Measurements from ENCODE around the gene RPS3.

The RPS3 gene

DNA sequence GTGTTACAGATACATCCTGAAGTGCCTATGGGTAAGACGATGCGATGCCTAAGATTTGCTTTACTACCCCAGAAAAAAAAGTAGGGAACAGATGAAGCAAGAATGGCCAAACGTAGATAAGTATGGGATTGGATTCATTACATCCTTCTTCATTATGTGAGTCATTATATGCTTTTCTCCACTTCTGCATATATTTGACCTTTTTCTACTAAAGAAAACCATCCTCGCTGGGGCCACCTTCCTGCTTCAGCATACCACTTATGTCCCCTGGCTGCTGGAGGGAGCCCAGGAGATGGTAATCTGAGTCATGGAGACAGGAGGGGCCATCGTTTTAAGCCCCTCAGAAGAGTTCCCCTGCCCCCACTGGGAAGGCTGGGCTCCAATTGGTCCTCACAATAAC is 48.1 kb downstream of the RPS3 start:
- no peaks in the 10 kb centered on the region for H3K4me1 ChIP-seq (ENCODE audit: control insufficient read depth, insufficient read depth, low read length)
- H3K4me3 ChIP-seq (ENCODE audit: low read depth, low read length), result no peak overlapping the region
- ChIA-PET CTCF (interaction anchor here (7.5 kb wide), 1 partner anchor 84 kb away, joined by 264 read pairs; no protein-coding TSS in a partner anchor), POLR2A (no interaction called here)
- H3K27ac ChIP-seq (ENCODE audit: extremely low read depth, low read depth, low read length), result no peak overlapping the region
- TF ChIP-seq ZNF561 (tag by site-specific recombination; IDR thresholded peaks at IDR 0.05; ENCODE audit: borderline replicate concordance) (no peak), ZNF133 (tag by site-specific recombination; IDR thresholded peaks at IDR 0.05) (peak; percentile 70)
- H3K36me3 ChIP-seq (ENCODE audit: control insufficient read depth in 2 of 2, insufficient read depth in 1 of 2, low read length in 2 of 2), result no peaks in the 10 kb centered on the region
- no peaks in the 10 kb centered on the region for H3K9me3 ChIP-seq (ENCODE audit: control insufficient read depth, insufficient read depth, low read depth, low read length)

DNA sequence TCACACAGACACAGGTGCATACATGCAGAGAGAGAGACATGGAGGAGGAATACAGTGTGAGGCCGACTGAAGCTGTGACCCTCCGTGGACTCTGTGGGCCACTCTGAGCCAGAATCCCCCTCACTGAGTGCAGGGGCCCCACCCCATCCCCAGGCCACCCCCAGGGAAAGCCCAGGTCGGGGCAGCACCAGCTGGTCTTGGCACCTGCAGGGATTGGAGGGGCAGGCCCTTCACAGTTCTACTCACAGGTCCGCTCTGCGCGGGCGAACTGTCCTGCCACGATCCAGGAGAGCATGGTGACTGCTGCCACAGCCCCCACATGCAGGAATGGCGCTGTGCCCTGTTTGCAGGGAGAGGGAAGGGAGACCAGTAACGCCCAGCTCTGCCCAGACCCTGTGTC is 50.0 kb downstream of the RPS3 start:
- ChIA-PET POLR2A (no interaction called here), CTCF (interaction anchor here (0.6 to 1.4 kb wide), 2 partner anchors 82 to 170 kb away, joined by 4 to 6 read pairs; no protein-coding TSS in a partner anchor)
- Histone ChIP-seq H3K36me3 (ENCODE audit: control insufficient read depth in 2 of 2, insufficient read depth in 1 of 2, low read length in 2 of 2) (no peaks in the 10 kb centered on the region), H3K27ac (ENCODE audit: extremely low read depth, low read depth, low read length) (no peak overlapping the region), H3K4me1 (ENCODE audit: control insufficient read depth, insufficient read depth, low read length) (no peaks in the 10 kb centered on the region), H3K4me3 (ENCODE audit: low read depth, low read length) (no peak overlapping the region), H3K9me3 (ENCODE audit: control insufficient read depth, insufficient read depth, low read depth, low read length) (no peaks in the 10 kb centered on the region)
- TF ChIP-seq ZNF146 (tag by site-specific recombination; IDR thresholded peaks at IDR 0.05) (no peak), MYNN (tag by site-specific recombination; IDR thresholded peaks at IDR 0.05; ENCODE audit: borderline replicate concordance) (no peak), ZNF501 (tag by site-specific recombination; IDR thresholded peaks at IDR 0.05) (no peak), ZNF558 (tag by site-specific recombination; IDR thresholded peaks at IDR 0.05) (no peak), ZNF660 (tag by site-specific recombination; IDR thresholded peaks at IDR 0.05) (no peak), ZFHX2 (tag by site-specific recombination; conservative IDR thresholded peaks at IDR 0.05) (no peak), ZNF140 (tag by site-specific recombination; IDR thresholded peaks at IDR 0.05) (no peak), ZNF148 (tag by site-specific recombination; IDR thresholded peaks at IDR 0.05; ENCODE audit: borderline replicate concordance) (no peak), ZNF555 (tag by site-specific recombination; conservative IDR thresholded peaks at IDR 0.05) (no peak), ZNF707 (tag by site-specific recombination; IDR thresholded peaks at IDR 0.05) (no peak), ZNF776 (tag by site-specific recombination; IDR thresholded peaks at IDR 0.05; ENCODE audit: borderline replicate concordance) (no peak), ZSCAN5A (tag by site-specific recombination; IDR thresholded peaks at IDR 0.05) (no peak), GLI2 (tag by site-specific recombination; IDR thresholded peaks at IDR 0.05; ENCODE audit: borderline replicate concordance, low read depth) (no peak), ZNF639 (tag by site-specific recombination; IDR thresholded peaks at IDR 0.05) (no peak), MEIS1 (CRISPR knock-in tag; IDR thresholded peaks at IDR 0.05; ENCODE audit: borderline replicate concordance) (no peak), ZNF623 (tag by site-specific recombination; IDR thresholded peaks at IDR 0.05) (no peak), ZNF701 (tag by site-specific recombination; IDR thresholded peaks at IDR 0.05) (no peak)
- TF ChIP-seq, protein P1, sequence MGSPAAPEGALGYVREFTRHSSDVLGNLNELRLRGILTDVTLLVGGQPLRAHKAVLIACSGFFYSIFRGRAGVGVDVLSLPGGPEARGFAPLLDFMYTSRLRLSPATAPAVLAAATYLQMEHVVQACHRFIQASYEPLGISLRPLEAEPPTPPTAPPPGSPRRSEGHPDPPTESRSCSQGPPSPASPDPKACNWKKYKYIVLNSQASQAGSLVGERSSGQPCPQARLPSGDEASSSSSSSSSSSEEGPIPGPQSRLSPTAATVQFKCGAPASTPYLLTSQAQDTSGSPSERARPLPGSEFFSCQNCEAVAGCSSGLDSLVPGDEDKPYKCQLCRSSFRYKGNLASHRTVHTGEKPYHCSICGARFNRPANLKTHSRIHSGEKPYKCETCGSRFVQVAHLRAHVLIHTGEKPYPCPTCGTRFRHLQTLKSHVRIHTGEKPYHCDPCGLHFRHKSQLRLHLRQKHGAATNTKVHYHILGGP (tag by site-specific recombination; IDR thresholded peaks at IDR 0.05), result no peak

All from HEK293 (cell line).